B cell (primary cell): ENCODE measurements around the gene TAF10. TPM values are rescaled to one million over a fixed set of nuclear protein-coding genes. Genes with fewer than 3 reads are reported as not detected.

ENCODE experiments used
- ATAC-seq: fragments of 200-7000 bp; cut with Tn5 transposase; one replicate; pipeline ENCODE4 v1.10.0; 2021; ENCODE audit warnings: low read depth, mild to moderate bottlenecking, moderate number of reproducible peaks, moderate library complexity
- CTCF ChIA-PET: fragments of 350-600 bp; sonication (Branson Sonifier 250); formaldehyde crosslinking; loops from one replicate; lab custom pipeline; 2021; ENCODE audit warnings: antibody characterized with exemption, inconsistent platforms; lab: Charles Lee
- POLR2A ChIA-PET: fragments of 350-600 bp; sonication (Branson Sonifier 250); formaldehyde crosslinking; loops from one replicate; lab custom pipeline; 2021; ENCODE audit warnings: antibody characterized with exemption; lab: Charles Lee
- DNase-seq: peaks from one replicate; pipeline ENCODE4 v3.0.0; 2013
- H2AFZ ChIP-seq: 2 replicates; pipeline ENCODE4 v1.6.1; 2012; ENCODE audit warnings: mild to moderate bottlenecking, low read depth, low read length; ENCODE audit not compliant: insufficient read depth, poor library complexity, severe bottlenecking
- H3K27ac ChIP-seq, 2 donors: 1 replicate in 1 of 2; 2 replicates in 1 of 2; pipeline ENCODE4 v1.5.1; 2012 to 2013; ENCODE audit warnings: low read length in 2 of 2, mild to moderate bottlenecking in 2 of 2, moderate library complexity in 1 of 2
- H3K27me3 ChIP-seq, 4 experiments: fragments of 200-600 bp in 1 of 4; sonication (generic) in 1 of 4; replicated peaks in 1 of 4; 1 replicate in 2 of 4; 2 replicates in 2 of 4; pipeline versions ENCODE4 v1.6.1 to v1.7.0; 2013 to 2016; ENCODE audit warnings: low read length in 3 of 4, mild to moderate bottlenecking in 2 of 4, mixed read lengths in 1 of 4, moderate library complexity in 1 of 4; ENCODE audit not compliant: insufficient read depth in 4 of 4, control insufficient read depth in 3 of 4; ENCODE audit errors: control extremely low read depth in 1 of 4
- H3K36me3 ChIP-seq, 2 experiments: replicated peaks in 1 of 2; 1 replicate in 1 of 2; 2 replicates in 1 of 2; pipeline versions ENCODE4 v1.6.1 to v1.7.1; 2013; ENCODE audit warnings: low read length in 1 of 2; ENCODE audit not compliant: insufficient read depth in 2 of 2, control insufficient read depth in 1 of 2; ENCODE audit errors: control extremely low read depth in 1 of 2, extremely low read depth in 1 of 2
- H3K4me1 ChIP-seq, 2 donors: fragments of 200-600 bp in 1 of 2; sonication (generic) in 1 of 2; 1 replicate in 1 of 2; 2 replicates in 1 of 2; pipeline versions ENCODE4 v1.5.1 to v1.6.1; 2013 to 2017; ENCODE audit warnings: low read length in 2 of 2; ENCODE audit not compliant: control insufficient read depth in 2 of 2, insufficient read depth in 2 of 2
- H3K4me2 ChIP-seq: replicated peaks from 2 replicates; pipeline ENCODE3; 2012; ENCODE audit warnings: mild to moderate bottlenecking, low read depth, low read length; ENCODE audit not compliant: poor library complexity, severe bottlenecking
- H3K4me3 ChIP-seq, 5 experiments: fragments of 200-600 bp in 1 of 5; sonication (generic) in 1 of 5; 1 replicate in 3 of 5; 2 replicates in 2 of 5; pipeline versions ENCODE4 v1.5.1 to v1.7.0; 2011 to 2016; ENCODE audit warnings: low read length in 4 of 5, mild to moderate bottlenecking in 4 of 5, low read depth in 2 of 5, control low read depth in 1 of 5, moderate library complexity in 1 of 5; ENCODE audit not compliant: insufficient read depth in 1 of 5; ENCODE audit errors: control extremely low read depth in 1 of 5, extremely low read depth in 1 of 5
- H3K79me2 ChIP-seq: fragments of 200-600 bp; sonication (generic); one replicate; pipeline ENCODE4 v1.6.0; 2016; ENCODE audit warnings: low read length; ENCODE audit not compliant: control insufficient read depth, insufficient read depth
- H3K9ac ChIP-seq: fragments of 200-600 bp; sonication (generic); 2 replicates; pipeline ENCODE4 v1.6.1; 2017; ENCODE audit warnings: mild to moderate bottlenecking, low read length, moderate library complexity
- H3K9me3 ChIP-seq, 3 donors: one replicate each; pipeline versions ENCODE4 v1.6.1 to v1.7.1; 2013; ENCODE audit warnings: low read length in 2 of 3; ENCODE audit not compliant: control insufficient read depth in 2 of 3, insufficient read depth in 1 of 3; ENCODE audit errors: control extremely low read depth in 1 of 3
- H4K20me1 ChIP-seq: 2 replicates; pipeline ENCODE4 v1.6.0; 2012; ENCODE audit warnings: mild to moderate bottlenecking, low read length; ENCODE audit not compliant: insufficient read depth, control insufficient read depth, poor library complexity, severe bottlenecking
- H3K27ac Mint-ChIP-seq: one replicate; pipeline ENCODE4 v1.8.0; 2021; ENCODE audit warnings: mixed read lengths
- H3K27me3 Mint-ChIP-seq: one replicate; pipeline ENCODE4 v1.8.0; 2021; ENCODE audit warnings: mixed read lengths
- H3K4me1 Mint-ChIP-seq: one replicate; pipeline ENCODE4 v1.8.0; 2021; ENCODE audit warnings: mixed read lengths
- H3K4me3 Mint-ChIP-seq: one replicate; pipeline ENCODE4 v1.8.0; 2021; ENCODE audit warnings: mixed read lengths
- H3K9me3 Mint-ChIP-seq: one replicate; pipeline ENCODE4 v1.8.0; 2022; ENCODE audit warnings: mixed read lengths; ENCODE audit not compliant: insufficient read depth
- EZH2 ChIP-seq: IDR thresholded peaks from 2 replicates; pipeline ENCODE4 v1.6.1; 2012; ENCODE audit warnings: borderline replicate concordance, low read depth, mild to moderate bottlenecking, moderate library complexity, low read length; ENCODE audit not compliant: insufficient read depth, poor library complexity, severe bottlenecking
- WGBS: methylation state at CpG from one replicate; pipeline ENCODE4 v1.1.5; 2013; ENCODE audit warnings: missing lambda C conversion rate; ENCODE audit not compliant: insufficient coverage; 5-methylcytosine and 5-hydroxymethylcytosine counted together
- intact Hi-C: fragments of 100-400 bp; cut with micrococcal nuclease; formaldehyde crosslinking; loops from one replicate; pipeline ENCODE4 v1.10.0; 2022
- polyA plus RNA-seq: library from polyadenylated mRNA; depleted of rRNA; stranded (reverse); fragments of >200 nt; gene quantifications from 2 replicates; pipeline ENCODE4 v1.2.3, GENCODE V29; 2012
- total RNA-seq, 2 donors: library from RNA; stranded (reverse); fragments of 120-200 nt in 1 of 2; gene quantifications; 1 replicate in 1 of 2; 2 replicates in 1 of 2; pipeline versions ENCODE4 v1.2.3 to v1.2.4, GENCODE V29; 2013 to 2022
- TF ChIP-seq, protein P1 (sequence below): fragments of 200-600 bp; IDR thresholded peaks from one replicate; pipeline ENCODE4 v1.8.0; 2022; ENCODE audit warnings: antibody characterized with exemption, mild to moderate bottlenecking

TAF10 gene
- total and polyA plus RNA-seq, 2 donors (not counting 1 experiment from before 2014, with no cell fraction given) = 114 to 156 TPM

DNA sequence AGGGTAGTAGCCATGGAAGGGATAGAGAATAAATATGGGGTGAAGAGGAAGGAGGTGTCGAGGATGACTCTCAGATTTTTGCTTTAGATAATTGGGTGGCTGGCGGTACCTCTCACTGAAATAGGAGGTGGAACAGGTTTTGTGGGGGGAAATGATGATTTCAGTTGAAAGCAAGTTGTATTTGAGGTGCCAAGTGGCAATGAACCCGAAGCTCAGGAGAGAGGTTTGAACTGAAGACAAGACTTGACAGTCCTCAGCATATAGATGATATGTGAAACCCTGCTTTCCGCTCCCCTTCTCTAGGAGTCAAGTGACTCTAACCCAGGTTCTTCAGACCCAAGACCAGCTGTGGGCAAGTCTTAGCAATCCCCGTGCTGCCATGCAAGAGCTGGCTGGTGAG lies 42.3 kb downstream of the TAF10 start:
- Mint-ChIP-seq H3K27ac (no peak overlapping the region), H3K27me3 (no peaks in the 10 kb centered on the region), H3K4me3 (no peak overlapping the region), H3K4me1 (no peaks in the 10 kb centered on the region), H3K9me3 (no peaks in the 10 kb centered on the region)
- Histone ChIP-seq H3K27ac (no peak overlapping the region), H3K4me2 (no peak overlapping the region), H3K27me3 (no peaks in the 10 kb centered on the region), H3K4me1 (no peaks in the 10 kb centered on the region), H2AFZ (no peak overlapping the region), H3K79me2 (no peaks in the 10 kb centered on the region), H3K9me3 (no peaks in the 10 kb centered on the region), H3K9ac (no peak overlapping the region), H3K36me3 (no peaks in the 10 kb centered on the region), H3K4me3 (no peak overlapping the region), H4K20me1 (no peaks in the 10 kb centered on the region)
- TF ChIP-seq, protein P1, sequence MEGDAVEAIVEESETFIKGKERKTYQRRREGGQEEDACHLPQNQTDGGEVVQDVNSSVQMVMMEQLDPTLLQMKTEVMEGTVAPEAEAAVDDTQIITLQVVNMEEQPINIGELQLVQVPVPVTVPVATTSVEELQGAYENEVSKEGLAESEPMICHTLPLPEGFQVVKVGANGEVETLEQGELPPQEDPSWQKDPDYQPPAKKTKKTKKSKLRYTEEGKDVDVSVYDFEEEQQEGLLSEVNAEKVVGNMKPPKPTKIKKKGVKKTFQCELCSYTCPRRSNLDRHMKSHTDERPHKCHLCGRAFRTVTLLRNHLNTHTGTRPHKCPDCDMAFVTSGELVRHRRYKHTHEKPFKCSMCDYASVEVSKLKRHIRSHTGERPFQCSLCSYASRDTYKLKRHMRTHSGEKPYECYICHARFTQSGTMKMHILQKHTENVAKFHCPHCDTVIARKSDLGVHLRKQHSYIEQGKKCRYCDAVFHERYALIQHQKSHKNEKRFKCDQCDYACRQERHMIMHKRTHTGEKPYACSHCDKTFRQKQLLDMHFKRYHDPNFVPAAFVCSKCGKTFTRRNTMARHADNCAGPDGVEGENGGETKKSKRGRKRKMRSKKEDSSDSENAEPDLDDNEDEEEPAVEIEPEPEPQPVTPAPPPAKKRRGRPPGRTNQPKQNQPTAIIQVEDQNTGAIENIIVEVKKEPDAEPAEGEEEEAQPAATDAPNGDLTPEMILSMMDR = no peak
- TF ChIP-seq EZH2 = no peak
- ATAC-seq (no peak), DNase-seq (no peak)
- intact Hi-C loops = no loop called here
- CTCF ChIA-PET = no interaction called here
- WGBS = 88% methylated on average over 4 of the region's 5 CpGs
- POLR2A ChIA-PET = no interaction called here

DNA sequence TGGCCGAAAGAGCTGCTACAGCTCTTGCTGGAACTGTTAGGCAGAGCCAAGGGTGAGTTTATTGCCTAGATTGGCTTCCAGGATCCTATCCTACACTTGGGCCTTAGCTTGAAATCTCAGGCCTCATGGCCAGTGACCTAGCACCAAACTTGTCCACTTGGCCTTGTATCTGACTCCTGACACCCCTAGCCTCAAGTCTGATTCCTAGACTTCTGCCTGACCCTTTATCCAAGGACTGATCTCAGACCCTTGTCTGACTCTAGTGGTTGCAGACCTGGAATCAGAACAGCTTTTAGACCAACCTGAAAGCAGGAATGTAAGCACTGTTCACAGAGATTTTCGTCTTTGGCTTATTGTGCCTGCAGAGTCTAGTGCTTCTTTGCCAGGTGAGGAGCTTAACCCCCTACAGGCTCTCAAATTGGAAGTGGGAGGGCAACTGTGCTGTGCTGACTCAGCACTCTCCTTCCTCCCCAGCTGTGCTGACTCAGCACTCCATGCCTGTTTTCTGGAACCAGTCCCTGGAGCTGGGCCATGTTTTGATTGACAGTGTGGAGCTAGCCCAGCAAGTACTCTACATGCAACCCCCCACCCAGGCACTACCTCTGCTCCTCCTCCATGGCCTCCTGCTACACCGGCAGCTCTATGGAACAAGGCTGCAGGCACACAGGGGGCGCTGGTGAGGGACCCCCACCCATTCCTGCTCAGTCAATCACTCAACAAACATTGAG lies 43.7 kb downstream of the TAF10 start:
- Mint-ChIP-seq H3K4me3 (no peak overlapping the region), H3K9me3 (no peaks in the 10 kb centered on the region), H3K4me1 (no peaks in the 10 kb centered on the region), H3K27ac (no peak overlapping the region), H3K27me3 (no peaks in the 10 kb centered on the region)
- Histone ChIP-seq H3K9me3 (no peaks in the 10 kb centered on the region), H3K4me1 (no peaks in the 10 kb centered on the region), H2AFZ (no peak overlapping the region), H3K4me3 (no peak overlapping the region), H4K20me1 (no peaks in the 10 kb centered on the region), H3K27me3 (no peaks in the 10 kb centered on the region), H3K36me3 (no peaks in the 10 kb centered on the region), H3K27ac (no peak overlapping the region), H3K9ac (no peak overlapping the region), H3K79me2 (no peaks in the 10 kb centered on the region), H3K4me2 (no peak overlapping the region)
- DNase-seq (no peak), ATAC-seq (no peak)
- intact Hi-C loops = no loop called here
- ChIA-PET POLR2A (no interaction called here), CTCF (no interaction called here)
- TF ChIP-seq, protein P1 = no peak
- TF ChIP-seq EZH2 = no peak
- 95% methylated on average over 2 of the region's 4 CpGs for WGBS
